IMR-90 (cell line): ENCODE data around the gene THAP9. TPM values are rescaled to one million over a fixed set of nuclear protein-coding genes. Genes with fewer than 3 reads are reported as not detected.

Experiments used
- ATAC-seq: fragments of 200-7000 bp; cut with Tn5 transposase; 2 replicates; pipeline ENCODE4 v1.9.1; 2020; ENCODE audit warnings: low read depth, mild to moderate bottlenecking, moderate library complexity
- BruUV-seq: library from RNA; stranded (reverse); fragments of 400-500 nt; replicated peaks from 2 replicates; lab custom pipeline; 2021; lab: Mats Ljungman, UMichigan
- CTCF ChIA-PET: fragments of 300-600 bp; formaldehyde crosslinking; extraction: SDS; loops from one replicate; lab custom pipeline; 2021; ENCODE audit warnings: antibody characterized with exemption; lab: Yijun Ruan, JAX
- POLR2A ChIA-PET: fragments of 300-600 bp; sonication (Branson Sonifier 250); formaldehyde crosslinking; loops from one replicate; lab custom pipeline; 2022; ENCODE audit warnings: antibody characterized with exemption; ENCODE audit not compliant: unreplicated experiment; lab: Charles Lee
- DNase-seq: peaks from one replicate; pipeline ENCODE4 v3.0.0; 2013
- H2AFZ ChIP-seq: replicated peaks from 2 replicates; pipeline ENCODE3; 2013; ENCODE audit warnings: low read length, mild to moderate bottlenecking; ENCODE audit not compliant: poor library complexity
- H2AK5ac ChIP-seq: 2 replicates; pipeline ENCODE4 v1.6.1; 2013; ENCODE audit warnings: low read depth, low read length, inconsistent platforms
- H2AK9ac ChIP-seq: replicated peaks from 2 replicates; pipeline ENCODE3; 2013; ENCODE audit warnings: mild to moderate bottlenecking, low read depth, low read length, moderate library complexity; ENCODE audit not compliant: poor library complexity
- H2BK120ac ChIP-seq: 2 replicates; pipeline ENCODE4 v1.6.1; 2013; ENCODE audit warnings: low read depth, low read length, inconsistent platforms
- H2BK15ac ChIP-seq: 3 replicates; pipeline ENCODE4 v1.6.1; 2013; ENCODE audit warnings: low read depth, low read length, inconsistent platforms
- H2BK20ac ChIP-seq: 2 replicates; pipeline ENCODE4 v1.6.1; 2013; ENCODE audit warnings: low read depth, mild to moderate bottlenecking, inconsistent platforms, low read length, moderate library complexity
- H2BK5ac ChIP-seq: 2 replicates; pipeline ENCODE4 v1.6.1; 2013; ENCODE audit warnings: mild to moderate bottlenecking, low read depth, low read length, inconsistent platforms; ENCODE audit not compliant: poor library complexity, severe bottlenecking
- H3K14ac ChIP-seq: replicated peaks from 2 replicates; pipeline ENCODE4 v1.6.1; 2013; ENCODE audit warnings: low read depth, low read length, inconsistent platforms
- H3K18ac ChIP-seq: 2 replicates; pipeline ENCODE4 v1.6.1; 2013; ENCODE audit warnings: low read depth, low read length, control low read depth
- H3K23ac ChIP-seq: 2 replicates; pipeline ENCODE4 v1.6.1; 2013; ENCODE audit warnings: low read depth, low read length, inconsistent platforms
- H3K27ac ChIP-seq: 2 replicates; pipeline ENCODE4 v1.5.1; 2013; ENCODE audit warnings: mild to moderate bottlenecking, control low read depth, low read length; ENCODE audit not compliant: insufficient read depth
- H3K27me3 ChIP-seq: 2 replicates; pipeline ENCODE4 v1.6.1; 2013; ENCODE audit warnings: low read length; ENCODE audit not compliant: control insufficient read depth, insufficient read depth
- H3K36me3 ChIP-seq: 2 replicates; pipeline ENCODE4 v1.6.1; 2013; ENCODE audit warnings: low read length, mixed read lengths; ENCODE audit not compliant: control insufficient read depth, insufficient read depth
- H3K4ac ChIP-seq: 2 replicates; pipeline ENCODE4 v1.6.1; 2013; ENCODE audit warnings: low read depth, low read length, inconsistent platforms
- H3K4me1 ChIP-seq: 2 replicates; pipeline ENCODE4 v1.6.1; 2013; ENCODE audit warnings: low read length, mixed read lengths; ENCODE audit not compliant: control insufficient read depth, insufficient read depth
- H3K4me2 ChIP-seq: 2 replicates; pipeline ENCODE4 v1.6.1; 2013; ENCODE audit warnings: low read depth, mild to moderate bottlenecking, control low read depth, low read length, moderate library complexity
- H3K4me3 ChIP-seq: 2 replicates; pipeline ENCODE4 v1.5.1; 2013; ENCODE audit warnings: low read depth, mild to moderate bottlenecking, control low read depth, low read length, moderate library complexity; ENCODE audit not compliant: insufficient read depth
- H3K56ac ChIP-seq: 2 replicates; pipeline ENCODE4 v1.6.1; 2013; ENCODE audit warnings: low read length, inconsistent platforms; ENCODE audit not compliant: insufficient read depth; ENCODE audit errors: extremely low read depth
- H3K79me1 ChIP-seq, 2 experiments: 2 replicates each; pipeline ENCODE4 v1.6.1; 2013; ENCODE audit warnings: low read length in 2 of 2, inconsistent platforms in 1 of 2, low read depth in 1 of 2
- H3K9ac ChIP-seq: 2 replicates; pipeline ENCODE4 v1.6.1; 2013; ENCODE audit warnings: low read depth, low read length, control low read depth
- H3K9me1 ChIP-seq: 2 replicates; pipeline ENCODE4 v1.6.1; 2013; ENCODE audit warnings: low read length, inconsistent platforms; ENCODE audit not compliant: insufficient read depth
- H3K9me3 ChIP-seq: 2 replicates; pipeline ENCODE4 v1.6.1; 2013; ENCODE audit warnings: low read length; ENCODE audit not compliant: control insufficient read depth, insufficient read depth
- H4K20me1 ChIP-seq: 2 replicates; pipeline ENCODE4 v1.6.1; 2013; ENCODE audit warnings: low read length, inconsistent platforms; ENCODE audit not compliant: insufficient read depth
- H4K5ac ChIP-seq: 2 replicates; pipeline ENCODE4 v1.6.1; 2013; ENCODE audit warnings: mild to moderate bottlenecking, low read depth, low read length, control low read depth
- H4K8ac ChIP-seq, 2 experiments: 2 replicates each; pipeline ENCODE4 v1.6.1; 2013; ENCODE audit warnings: low read depth in 2 of 2, low read length in 2 of 2, control low read depth in 1 of 2, inconsistent platforms in 1 of 2
- H4K91ac ChIP-seq: 2 replicates; pipeline ENCODE4 v1.6.1; 2013; ENCODE audit warnings: low read depth, low read length, inconsistent platforms; ENCODE audit not compliant: insufficient read depth
- CTCF ChIP-seq: conservative IDR thresholded peaks from 2 replicates; pipeline ENCODE4 v1.5.1; 2012; ENCODE audit warnings: mild to moderate bottlenecking, low read depth, low read length, improper control_type of control experiment
- FOS ChIP-seq: fragments of 150-350 bp; IDR thresholded peaks from 2 replicates; pipeline ENCODE4 v1.6.1; 2016; ENCODE audit warnings: low read depth, low read length
- MAFK ChIP-seq: IDR thresholded peaks from 2 replicates; pipeline ENCODE4 v1.6.1; 2012; ENCODE audit warnings: low read depth, low read length, improper control_type of control experiment
- POLR2A ChIP-seq: IDR thresholded peaks from 2 replicates; pipeline ENCODE4 v1.6.1; 2012; ENCODE audit warnings: mild to moderate bottlenecking, low read depth, low read length
- RFX5 ChIP-seq: IDR thresholded peaks from 2 replicates; pipeline ENCODE4 v1.8.0; 2012; ENCODE audit warnings: low read depth, mild to moderate bottlenecking, low read length, moderate library complexity
- WGBS, 2 experiments: methylation state at CpG; one replicate each; pipeline versions ENCODE4 v1.1.5 to v1.1.7; 2013; ENCODE audit warnings: missing lambda C conversion rate in 2 of 2; ENCODE audit not compliant: insufficient read length in 1 of 2; ENCODE audit errors: extremely low coverage in 2 of 2; 5-methylcytosine and 5-hydroxymethylcytosine counted together
- dilution Hi-C: fragments of 300-500 bp; cut with HindIII; formaldehyde crosslinking; loops from one replicate; pipeline ENCODE4 v1.14.3; 2018; ENCODE audit warnings: low sequenced_read_pairs; ENCODE audit not compliant: unreplicated experiment
- in situ Hi-C: fragments of 300-500 bp; cut with MboI; formaldehyde crosslinking; loops from 3 replicates; pipeline ENCODE4 v1.14.3; 2019; ENCODE audit warnings: low sequenced_read_pairs, inconsistent platforms, mixed read lengths
- intact Hi-C: fragments of 100-400 bp; cut with micrococcal nuclease; formaldehyde crosslinking; loops from 2 replicates; pipeline ENCODE4 v1.10.0; 2022
- polyA plus RNA-seq, 3 experiments: library from polyadenylated mRNA; depleted of rRNA; stranded (reverse); fragments of >200 nt; gene quantifications; 2 replicates each; pipeline ENCODE4 v1.2.3, GENCODE V29; 2012; ENCODE audit warnings: low replicate concordance in 1 of 3
- total RNA-seq: library from RNA; depleted of rRNA; stranded (reverse); fragments of >200 nt; gene quantifications from 2 replicates; pipeline ENCODE4 v1.2.3, GENCODE V29; 2012

The THAP9 gene
- total and polyA plus RNA-seq, 2 of the 4 experiments (the other 2 are of a cell fraction): 0.86 to 2.9 TPM

GRCh38 chr4:82901183-82901718 is 716 bp downstream of the THAP9 start:
- Histone ChIP-seq H3K4me1 (no peaks in the 10 kb centered on the region), H3K4me3 (peak overlapping the region; percentile 50), H4K20me1 (peaks cover 6% of the 10 kb centered on the region; the same call in 1 of the 2 replicates), H2BK5ac (peak overlapping the region; percentile 96), H3K27me3 (no peaks in the 10 kb centered on the region), H2BK20ac (peak overlapping the region; percentile 38; the same call in 1 of the 2 replicates), H3K56ac (peak overlapping the region; percentile 80), H3K36me3 (no peaks in the 10 kb centered on the region; the same call in 1 of the 2 replicates), H2AFZ (peak overlapping the region; percentile 93), H3K23ac (peak overlapping the region; percentile 94), H3K4ac (peak overlapping the region; percentile 85), H3K9me1 (peaks cover 2% of the 10 kb centered on the region; the same call in 1 of the 2 replicates), H2AK5ac (peak overlapping the region; percentile 83), H3K18ac (peak overlapping the region; percentile 10), H3K9me3 (no peaks in the 10 kb centered on the region), H4K8ac (peak overlapping the region; percentile 65 to 84), H2BK120ac (peak overlapping the region; percentile 53), H2BK15ac (peak overlapping the region; percentile 51), H3K14ac (peak overlapping the region; percentile 98), H2AK9ac (peak overlapping the region; percentile 94), H3K27ac (peak overlapping the region; percentile 88), H4K5ac (peak overlapping the region; percentile 9), H3K9ac (peak overlapping the region; percentile 88), H3K79me1 (peaks cover 0 to 14% of the 10 kb centered on the region in 2 experiments; a peak in 2 of 4 replicates), H4K91ac (peak overlapping the region; percentile 91), H3K4me2 (peak overlapping the region; percentile 74)
- WGBS, 2 experiments: no CpG with 5 or more reads among the region's 8 CpGs
- CTCF ChIA-PET: no interaction called here
- intact Hi-C loops (no loop called here), in situ Hi-C loops (no loop called here), dilution Hi-C loops (no loop called here)
- DNase-seq (no peak), ATAC-seq (no peak)
- POLR2A ChIA-PET: interaction anchor here (0.6 kb wide), 3 partner anchors 8 to 134 kb away, joined by 3 to 8 read pairs (median 4); partner anchors contain the start of gene COPS4
- TF ChIP-seq RFX5 (no peak), POLR2A (peak; percentile 95), CTCF (no peak), MAFK (no peak), FOS (no peak)
- BruUV-seq: TSS peak; percentile 74
